OCI-M1 (cell line): ENCODE measurements around the gene LAMA5.

ENCODE experiments used
- DNase-seq: peaks from one replicate; lab custom pipeline; 2025; lab: John Stamatoyannopoulos, UW

Gene LAMA5

DNA sequence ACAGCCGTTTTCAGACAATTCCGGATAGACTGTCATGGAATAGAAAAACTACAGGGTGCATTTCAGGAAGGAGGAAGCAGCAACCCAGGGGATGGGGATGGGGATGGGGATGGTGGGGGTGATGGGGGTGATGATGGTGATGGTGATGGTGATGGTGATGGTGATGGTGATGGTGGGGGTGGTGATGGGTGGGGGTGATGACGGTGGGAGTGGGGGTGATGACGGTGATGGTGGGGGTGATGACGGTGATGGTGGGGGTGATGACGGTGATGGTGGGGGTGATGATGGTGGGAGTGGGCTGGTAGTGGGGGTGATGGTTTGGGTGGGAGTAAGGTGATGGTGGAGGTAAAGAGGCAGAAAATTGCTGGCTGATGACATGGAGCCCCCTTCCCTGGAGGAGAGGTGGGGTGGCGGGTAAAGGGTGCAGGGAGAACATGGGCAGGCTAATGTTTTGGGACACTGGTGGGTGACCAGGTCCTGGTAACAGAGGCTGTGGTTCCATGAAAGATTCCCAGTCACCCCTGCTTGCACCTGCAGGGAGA, 17.5 kb downstream of the LAMA5 start:
- no peak for DNase-seq

DNA sequence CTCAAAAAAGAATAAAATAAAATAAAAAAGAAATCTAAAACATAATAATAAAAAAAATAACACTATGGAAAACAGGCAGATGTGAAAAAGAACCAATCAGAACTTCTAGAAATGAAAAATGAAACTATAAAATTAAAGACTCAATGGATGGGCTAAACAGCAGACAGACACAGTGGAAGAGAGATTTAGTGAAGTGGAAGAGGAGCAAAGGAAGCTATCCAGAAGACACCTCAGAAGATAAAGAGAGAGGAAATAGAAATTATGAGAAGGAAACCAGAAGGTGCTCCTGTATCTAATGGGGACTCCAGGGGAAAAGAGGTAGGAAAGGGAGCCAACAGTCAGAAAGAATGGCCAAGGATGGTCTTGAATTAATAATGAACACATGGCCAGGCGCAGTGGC, 18.5 kb downstream of the LAMA5 start:
- no peak for DNase-seq

DNA sequence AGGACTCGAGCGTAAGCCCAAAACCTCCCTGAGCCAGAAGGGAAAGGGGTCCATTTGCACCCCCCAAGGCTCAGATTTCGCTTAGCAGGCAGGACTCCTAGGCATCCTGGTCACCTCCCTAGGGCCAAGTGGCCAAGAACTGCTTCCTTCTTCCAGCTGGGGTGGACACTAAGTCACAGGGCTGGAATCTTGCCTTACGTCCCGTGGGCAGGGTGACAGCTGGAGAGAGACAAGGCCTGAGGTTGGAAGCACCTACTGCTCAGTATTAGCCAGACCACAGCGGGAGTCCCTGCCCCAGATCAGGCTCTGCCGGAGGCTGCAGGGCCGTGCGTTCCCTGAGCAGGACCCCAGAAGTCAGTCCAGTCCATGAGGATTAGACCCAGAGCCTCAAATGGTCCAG, 19.7 kb downstream of the LAMA5 start:
- no peak for DNase-seq

DNA sequence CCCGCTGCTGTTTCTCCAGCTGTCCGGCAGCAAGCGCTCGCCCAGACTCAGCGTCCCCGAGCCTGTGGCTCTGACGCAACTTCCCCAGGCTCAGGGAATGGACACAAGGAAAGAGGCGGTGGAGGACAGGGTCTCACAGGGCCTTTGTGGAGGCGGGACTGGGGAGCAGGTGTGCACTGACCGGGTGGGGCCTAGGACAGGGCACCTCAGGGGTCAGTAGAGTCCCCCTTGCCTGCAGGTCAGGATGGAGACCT, 20.0 kb downstream of the LAMA5 start:
- no peak for DNase-seq

DNA sequence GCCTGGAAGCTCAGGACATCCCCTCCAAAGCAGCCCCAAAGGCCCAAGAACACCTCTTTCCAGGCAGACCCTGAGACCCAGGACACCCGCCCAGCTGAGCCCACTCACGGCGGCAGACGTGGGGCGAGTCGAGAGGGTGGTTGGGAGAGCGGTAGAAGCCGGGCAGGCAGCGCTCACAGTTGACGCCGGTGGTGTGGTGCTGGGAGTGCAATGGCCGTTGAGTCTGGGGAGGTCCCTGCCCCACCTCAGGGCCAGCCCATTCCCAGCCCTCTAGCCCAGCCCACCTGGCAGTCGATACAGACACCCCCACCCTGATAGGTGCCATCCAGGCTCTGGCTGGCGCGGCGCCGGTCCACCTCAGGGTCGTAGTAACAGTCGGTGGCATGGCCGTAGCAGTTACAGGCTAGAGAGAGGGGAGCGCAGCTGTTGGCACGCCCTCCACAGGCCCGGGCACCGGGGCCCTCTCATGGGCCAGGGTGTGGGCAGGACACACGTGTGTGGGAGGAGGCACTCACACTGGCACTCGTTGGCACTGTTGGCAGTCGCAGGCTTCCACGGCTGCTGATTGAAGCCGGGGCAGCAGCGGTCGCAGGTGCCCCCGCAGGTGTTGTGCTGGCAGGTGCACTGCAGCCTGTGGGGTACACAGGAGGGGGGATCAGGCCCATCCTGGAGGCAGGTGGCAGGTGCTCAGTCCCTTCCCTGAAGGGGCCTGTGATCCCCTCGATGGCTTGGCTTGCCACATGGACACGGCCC, 20.5 kb downstream of the LAMA5 start:
- DNase-seq = no peak

DNA sequence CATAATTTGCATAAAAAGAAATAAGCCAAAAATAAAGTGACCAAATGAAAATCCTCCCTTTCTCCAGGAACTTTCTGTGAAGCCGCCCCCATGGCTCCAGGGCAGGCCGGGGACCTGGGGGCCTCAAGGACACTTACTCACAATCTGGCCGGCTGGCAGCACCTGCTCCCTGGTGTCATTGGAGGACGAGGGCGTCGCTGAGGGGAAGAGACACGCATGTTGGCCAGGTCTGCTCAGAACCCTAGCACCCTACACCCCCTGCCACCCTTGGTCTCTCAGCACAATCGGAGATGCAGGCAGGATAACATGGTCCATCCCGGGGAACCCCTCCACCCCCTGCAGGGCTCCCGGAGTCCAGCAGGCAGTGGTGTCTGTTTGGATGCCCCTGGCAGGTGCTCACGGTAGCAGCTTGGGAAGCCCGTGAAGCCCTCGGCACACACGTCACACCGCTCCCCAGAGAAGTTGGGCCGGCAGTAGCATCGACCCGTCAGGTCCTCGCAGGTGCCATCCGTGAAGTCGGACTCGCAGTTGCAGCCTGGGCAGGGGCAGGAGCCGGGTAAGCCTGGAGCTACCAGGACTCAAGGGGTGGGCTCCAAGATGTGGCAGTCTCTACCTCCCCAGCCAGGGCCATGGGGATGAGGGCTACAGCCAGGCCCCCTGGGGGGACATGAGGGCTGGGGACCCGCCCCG, 21.3 kb downstream of the LAMA5 start:
- DNase-seq = no peak

DNA sequence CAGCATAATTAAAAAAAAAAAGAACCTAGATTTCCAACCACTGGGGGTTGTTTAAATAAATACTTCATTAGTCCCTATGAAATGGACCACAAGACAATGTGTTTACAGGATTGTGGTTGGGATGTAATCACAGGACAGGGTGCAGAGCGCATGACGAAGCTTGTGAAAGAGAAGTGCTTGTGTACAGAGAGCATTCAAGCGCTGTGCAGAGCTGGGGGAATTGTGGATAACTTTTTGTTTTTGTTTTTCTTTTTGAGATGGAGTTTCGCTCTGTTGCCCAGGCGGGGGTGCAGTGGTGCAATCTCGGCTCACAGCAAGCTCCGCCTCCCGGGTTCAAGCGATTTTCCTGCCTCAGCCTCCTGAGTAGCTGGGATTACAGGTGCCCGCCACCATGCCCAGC, 22.3 kb downstream of the LAMA5 start:
- DNase-seq = no peak

DNA sequence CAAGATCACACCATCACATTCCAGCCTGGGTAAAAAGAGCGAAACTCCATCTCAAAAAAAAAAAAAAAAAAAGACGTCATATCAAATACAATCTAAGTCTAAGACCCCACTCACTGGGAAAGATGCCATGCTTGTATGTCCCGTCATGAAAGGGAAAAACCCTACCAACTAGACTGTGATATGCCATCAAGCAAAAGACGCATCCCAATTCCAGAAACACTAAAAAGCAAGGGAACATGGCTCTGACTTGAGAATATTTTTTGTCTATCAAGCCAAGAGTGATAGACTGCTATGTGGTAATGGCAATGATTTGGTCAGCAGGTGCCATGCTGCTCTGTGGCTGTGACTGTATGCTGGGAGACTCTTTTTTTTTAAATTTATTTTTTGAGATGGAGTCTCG, 23.0 kb downstream of the LAMA5 start:
- DNase-seq = no peak

DNA sequence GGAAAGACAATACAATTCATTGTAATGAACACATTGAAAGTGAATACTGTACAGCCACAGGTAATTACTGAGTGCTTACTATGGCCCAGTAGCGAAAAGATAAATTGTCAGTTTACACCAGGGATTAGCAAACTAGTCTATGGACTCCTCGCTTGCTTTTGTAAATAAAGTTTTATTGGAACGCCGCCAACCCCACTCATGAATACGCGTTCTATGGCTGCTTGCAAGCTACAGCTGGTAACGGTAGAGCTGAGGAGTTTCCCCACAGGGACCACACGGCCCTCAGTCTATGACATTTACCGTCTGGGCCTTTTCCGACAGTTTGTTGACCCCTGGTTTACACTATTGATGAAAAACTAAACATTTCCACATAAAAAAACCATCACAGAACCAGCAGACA, 24.2 kb downstream of the LAMA5 start:
- no peak for DNase-seq

DNA sequence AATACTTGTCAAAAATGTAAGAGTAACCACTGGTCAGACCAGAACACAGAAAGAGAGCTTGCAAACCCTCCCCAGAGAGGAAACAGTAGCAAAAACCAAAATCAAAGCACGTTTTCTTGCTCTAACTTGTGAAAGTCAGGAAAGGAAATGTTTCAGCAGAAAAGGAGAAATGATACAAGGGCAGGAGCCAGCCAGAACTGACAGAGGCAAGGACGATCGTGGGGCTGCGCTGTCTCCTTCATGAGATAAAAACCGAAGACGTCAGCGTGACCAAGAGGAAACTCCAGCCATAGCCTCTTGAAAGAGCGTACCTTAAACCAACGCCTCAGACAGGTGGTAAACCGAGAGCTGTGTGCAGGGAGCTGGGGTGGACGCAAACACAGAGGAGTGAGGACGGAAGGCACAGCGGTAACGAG, 27.5 kb downstream of the LAMA5 start:
- peak; percentile 27 for DNase-seq

DNA sequence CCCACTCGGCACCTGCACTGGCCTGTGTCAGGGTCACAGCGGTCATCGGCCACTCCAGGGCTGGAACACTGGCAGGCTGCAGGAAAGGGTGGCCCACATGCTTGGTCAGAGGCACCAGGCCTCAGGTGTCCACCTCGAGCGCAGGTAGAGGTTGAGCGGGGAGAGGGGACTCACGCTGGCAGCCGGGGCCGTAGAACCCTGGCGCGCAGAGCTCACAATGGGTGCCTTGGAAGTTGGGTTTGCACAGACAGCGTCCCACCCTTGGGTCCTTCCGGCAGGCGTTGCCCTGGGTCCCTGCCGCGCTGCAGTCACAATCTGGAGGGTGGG, 28.9 kb downstream of the LAMA5 start:
- DNase-seq = no peak

DNA sequence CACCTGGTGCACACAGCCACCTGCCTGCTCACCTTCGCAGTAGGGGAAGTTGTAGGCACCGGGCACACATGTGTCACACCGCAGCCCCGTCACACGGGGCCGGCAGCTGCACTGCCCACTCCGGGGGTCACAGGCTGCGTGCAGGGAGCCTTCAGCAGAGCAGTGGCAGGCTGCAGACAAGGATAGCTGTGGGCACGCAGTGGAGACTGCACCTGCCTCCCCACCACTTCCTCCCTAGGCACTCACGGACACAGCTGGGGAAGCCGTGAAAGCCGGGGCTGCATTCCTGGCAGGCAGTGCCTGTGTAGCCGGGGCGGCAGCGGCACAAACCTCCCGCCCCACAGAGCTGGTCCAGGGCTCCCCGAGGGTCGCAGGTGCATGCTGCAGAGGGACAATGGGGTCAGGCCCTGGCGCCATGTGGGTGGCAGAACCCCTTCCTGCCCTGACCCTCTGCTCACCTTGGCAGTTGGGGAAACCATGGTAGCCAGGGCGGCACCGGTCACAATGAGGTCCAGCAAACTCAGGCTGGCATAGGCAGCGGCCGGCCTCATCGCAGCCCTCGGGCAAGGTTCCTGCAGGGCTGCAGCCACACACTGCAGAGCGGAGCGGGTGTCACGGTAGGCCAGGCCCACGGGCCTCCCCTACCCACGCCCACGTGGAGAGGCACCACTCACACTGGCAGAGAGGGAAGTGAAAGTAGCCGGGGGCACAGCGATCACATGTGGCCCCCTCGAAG, 29.4 kb downstream of the LAMA5 start:
- DNase-seq = no peak

DNA sequence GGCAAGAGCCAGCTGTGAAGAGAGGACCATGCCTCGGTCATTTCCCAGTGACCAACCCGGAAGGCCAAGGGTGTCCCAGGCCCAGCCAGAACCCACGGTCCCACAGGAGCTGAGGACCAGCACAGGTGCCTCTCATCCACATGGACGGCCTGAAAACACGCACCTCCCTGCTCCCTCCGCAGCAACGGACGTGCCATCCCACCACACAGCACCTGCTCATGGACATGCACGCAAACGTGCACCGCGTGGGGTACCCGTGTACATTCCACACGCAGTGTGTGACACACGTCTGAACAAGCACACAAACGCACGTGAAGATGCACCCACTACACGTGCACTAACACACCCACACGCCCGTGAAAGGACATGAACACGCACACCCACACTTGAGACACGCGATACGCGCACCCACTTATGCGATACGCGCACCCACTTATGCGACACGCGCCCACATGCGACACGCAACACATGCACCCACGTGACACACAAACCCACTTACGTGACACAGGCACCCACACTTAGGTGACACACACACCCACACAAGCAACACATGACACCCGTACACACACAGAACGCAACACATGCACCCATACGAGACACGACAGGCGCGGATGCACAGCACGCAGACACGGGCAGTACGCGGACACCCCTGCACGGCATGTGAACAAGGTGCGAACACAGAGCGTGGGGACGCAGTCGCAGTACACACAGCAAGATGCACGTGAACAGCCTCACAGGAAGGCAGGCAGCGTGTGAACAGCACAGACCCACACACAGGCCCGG, 30.1 kb downstream of the LAMA5 start:
- DNase-seq = no peak

DNA sequence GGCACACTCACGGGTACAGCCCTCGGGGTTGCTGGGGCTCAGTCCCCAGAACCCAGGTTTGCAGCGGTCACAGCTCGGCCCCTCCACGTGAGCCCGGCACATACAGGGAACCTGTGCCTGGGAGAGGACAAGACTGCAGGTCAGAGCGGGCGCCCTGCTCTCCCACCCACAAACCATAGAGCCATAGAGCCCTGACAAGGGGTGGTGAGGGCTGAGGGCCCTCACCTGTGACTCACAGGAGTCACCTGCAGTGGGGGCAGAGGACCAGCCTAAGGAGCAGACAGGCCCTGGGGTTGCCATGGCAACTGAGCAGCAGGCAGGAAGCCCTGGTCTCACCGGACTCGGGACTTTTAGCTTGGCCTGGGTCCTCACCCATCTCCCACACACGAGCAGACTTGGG, 30.8 kb downstream of the LAMA5 start:
- no peak for DNase-seq

DNA sequence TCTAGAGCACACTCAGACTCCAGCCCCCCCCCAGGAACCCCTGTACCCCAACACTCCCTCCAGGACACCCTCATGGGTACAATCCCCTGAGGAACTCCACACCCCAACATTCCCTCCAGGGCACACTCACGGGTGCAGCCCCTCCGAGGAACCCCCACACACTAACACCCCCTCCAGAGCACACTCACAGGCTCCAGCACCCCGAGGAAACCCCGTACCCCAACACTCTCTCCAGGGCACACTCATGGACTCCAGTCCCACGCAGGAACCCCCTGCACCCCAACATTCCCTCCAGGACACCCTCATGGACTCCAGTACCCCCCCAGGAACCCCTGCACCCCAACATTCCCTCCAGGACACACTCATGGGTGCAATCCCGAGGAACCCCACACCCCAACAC, 31.6 kb downstream of the LAMA5 start:
- no peak for DNase-seq

DNA sequence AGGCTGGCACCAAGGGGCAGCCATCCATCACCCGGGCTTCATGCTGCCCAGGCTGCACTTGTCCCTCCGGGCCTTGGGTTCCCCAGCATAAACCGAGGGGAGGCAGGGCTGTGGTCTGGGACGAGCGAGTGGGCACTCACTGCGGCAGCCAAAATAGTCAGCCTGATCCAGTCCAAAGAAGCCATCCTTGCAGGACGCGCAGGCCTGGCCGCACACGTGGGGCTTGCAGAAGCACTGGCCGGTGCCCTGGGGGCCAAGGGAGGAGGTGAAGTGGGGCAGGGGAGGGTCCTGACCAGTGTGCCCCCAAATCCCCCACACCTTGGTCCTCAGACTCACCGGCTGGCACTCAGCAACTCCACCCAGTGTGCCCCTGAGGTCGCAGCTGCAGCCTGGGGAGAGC, 32.2 kb downstream of the LAMA5 start:
- no peak for DNase-seq

DNA sequence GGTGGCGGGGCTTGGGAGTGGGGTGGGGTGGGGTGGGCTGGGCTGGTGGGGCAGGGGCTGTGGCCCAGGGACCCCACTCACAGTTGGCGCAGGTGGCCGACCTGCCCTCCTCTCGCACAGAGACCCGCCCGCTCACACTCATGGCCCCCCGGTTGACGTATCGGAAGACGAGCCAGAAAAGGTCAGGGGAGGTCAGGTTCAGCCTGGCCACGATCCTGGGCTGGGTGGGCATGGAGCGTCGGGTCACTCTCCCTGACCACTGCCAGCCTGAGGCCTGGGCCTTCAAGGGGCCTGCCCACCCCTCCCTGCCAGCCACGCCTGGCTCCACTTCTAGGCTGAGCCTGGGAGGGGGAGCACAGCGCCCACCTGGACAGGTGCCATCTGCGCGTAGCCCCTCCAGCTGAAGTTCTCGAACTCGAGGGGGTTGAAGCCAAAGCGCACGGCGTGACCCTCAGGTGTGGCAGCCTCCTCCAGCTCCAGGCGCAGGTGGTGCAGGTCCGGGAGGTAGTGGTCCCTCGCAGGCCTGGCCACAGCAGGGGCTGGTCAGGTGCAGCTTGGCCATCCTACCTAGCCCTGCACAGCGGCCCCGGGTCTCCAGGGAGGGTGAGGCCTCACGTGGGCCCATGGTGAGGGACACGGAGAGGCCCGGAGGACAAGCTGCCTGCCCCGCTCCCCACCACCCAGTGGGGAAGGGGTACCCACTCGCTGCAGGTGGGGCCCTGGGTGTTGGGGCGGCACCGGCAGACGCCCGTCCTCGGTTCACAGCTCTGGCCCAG, 33.1 kb downstream of the LAMA5 start:
- DNase-seq = no peak

DNA sequence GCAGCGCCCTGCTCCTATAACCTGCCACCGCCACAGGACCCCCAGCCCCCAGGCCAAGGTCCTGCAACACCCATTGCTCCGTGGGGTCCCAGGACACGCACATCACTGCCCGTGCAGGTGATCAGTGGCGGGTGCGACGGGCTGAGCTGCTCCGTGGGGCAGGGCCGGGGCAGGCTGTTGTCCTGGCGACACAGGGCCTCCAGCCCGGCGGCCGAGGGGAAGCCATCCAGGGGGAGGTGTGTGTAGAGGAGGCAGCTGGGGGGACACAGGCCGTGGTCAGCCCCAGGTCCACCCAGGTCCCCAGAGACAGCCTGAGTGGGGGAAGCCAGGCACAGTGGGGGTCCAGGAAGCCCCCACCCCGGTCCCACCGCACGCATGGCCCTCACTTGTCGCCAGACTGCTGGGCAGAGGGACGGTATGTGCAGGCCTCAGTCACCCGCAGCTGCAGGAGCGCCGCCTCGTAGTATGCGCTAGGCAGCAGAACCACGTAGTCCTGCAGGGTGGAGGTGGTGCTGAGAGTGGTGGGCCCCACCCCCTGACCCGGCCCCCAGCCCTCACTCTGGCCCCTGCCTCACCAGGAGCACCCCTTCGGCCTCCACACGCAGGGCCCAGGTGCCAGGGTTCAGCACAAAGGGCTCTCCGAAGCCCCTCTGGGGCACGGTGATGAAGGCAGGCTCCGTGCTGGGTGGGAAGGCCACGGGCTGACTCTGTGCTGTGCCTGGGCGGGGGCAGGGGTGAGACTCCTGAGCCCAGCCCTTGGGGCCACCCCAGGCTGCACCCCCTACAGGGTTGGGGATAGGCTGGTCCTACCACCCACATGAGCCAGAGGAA, 33.9 kb downstream of the LAMA5 start:
- DNase-seq = no peak

DNA sequence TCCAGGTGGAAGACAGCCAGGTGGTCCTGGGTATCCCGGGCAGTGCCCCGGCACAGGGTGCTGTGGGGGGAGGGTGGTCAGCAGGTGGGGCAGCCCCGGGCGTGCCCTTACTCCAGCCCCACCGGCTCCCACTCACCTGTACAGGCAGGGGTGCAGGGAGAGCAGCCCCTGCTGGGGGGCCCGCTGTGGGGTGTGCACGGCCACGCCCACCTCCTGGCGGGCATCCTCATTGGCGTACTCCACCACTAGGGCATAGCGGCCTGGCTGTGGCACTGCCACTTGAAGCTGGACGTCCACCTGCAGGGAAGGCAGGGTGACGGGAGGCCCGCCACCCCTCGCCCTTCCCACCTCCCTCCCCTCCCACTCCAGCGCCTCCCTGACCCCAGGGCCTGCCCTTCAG, 34.7 kb downstream of the LAMA5 start:
- DNase-seq = no peak

DNA sequence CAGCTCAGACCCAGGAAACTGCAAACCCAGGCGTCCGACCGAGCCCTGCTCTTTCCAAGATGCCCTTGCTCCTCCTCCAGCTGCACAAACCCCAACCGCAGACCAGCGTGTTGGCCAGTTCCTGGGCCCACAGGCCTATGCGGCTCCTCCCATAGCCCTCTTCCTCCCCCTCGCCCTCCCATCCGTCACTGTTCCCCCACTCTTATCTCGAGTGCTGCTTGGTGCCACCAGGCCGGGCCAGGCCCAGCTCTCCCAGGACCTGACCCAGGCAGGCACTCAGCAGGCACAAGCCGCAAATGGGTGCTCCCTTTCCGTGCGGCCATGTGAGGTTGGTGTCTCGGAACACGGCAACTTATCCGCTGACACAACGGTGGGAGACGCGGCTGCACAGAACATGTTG, 35.8 kb downstream of the LAMA5 start:
- DNase-seq = no peak
